GM23338 (cell line): ENCODE data around the gene LORICRIN.

Source experiments
- CREB1 ChIP-seq: fragments of 250-450 bp; sonication (Bioruptor Pico); IDR thresholded peaks from 2 replicates; pipeline ENCODE4 v1.5.0; 2020; ENCODE audit warnings: low read depth, mild to moderate bottlenecking, moderate library complexity
- EZH2 ChIP-seq: fragments of 200-600 bp; sonication (generic); IDR thresholded peaks from one replicate; pipeline ENCODE4 v1.8.0; 2017; ENCODE audit warnings: antibody characterized with exemption, mild to moderate bottlenecking, low read depth; ENCODE audit not compliant: unreplicated experiment
- EZH2phosphoT487 ChIP-seq: fragments of 200-600 bp; sonication (generic); IDR thresholded peaks from one replicate; pipeline ENCODE4 v1.8.1; 2018; ENCODE audit warnings: antibody characterized with exemption; ENCODE audit not compliant: unreplicated experiment
- JUNB ChIP-seq: IDR thresholded peaks from one replicate; pipeline ENCODE4 v1.6.1; 2016; ENCODE audit warnings: antibody characterized with exemption; ENCODE audit not compliant: unreplicated experiment
- POLR2AphosphoS5 ChIP-seq: IDR thresholded peaks from 2 replicates; pipeline ENCODE4 v1.6.1; 2016; ENCODE audit warnings: antibody characterized with exemption, low read depth
- TF ChIP-seq, protein P1 (sequence below), 2 experiments: fragments of 200-600 bp in 1 of 2; sonication (generic) in 1 of 2; conservative IDR thresholded peaks; 2 replicates each; pipeline versions ENCODE4 v1.5.1 to v1.6.1; 2016 to 2017; ENCODE audit warnings: antibody characterized with exemption in 2 of 2, low read depth in 2 of 2, mild to moderate bottlenecking in 2 of 2, moderate library complexity in 1 of 2
- TF ChIP-seq, protein P2 (sequence below): IDR thresholded peaks from one replicate; pipeline ENCODE4 v1.6.1; 2018; ENCODE audit warnings: antibody characterized with exemption; ENCODE audit not compliant: unreplicated experiment
- TF ChIP-seq, protein P3 (sequence below): IDR thresholded peaks from 2 replicates; pipeline ENCODE4 v1.6.1; 2016; ENCODE audit warnings: antibody characterized with exemption

DNA sequence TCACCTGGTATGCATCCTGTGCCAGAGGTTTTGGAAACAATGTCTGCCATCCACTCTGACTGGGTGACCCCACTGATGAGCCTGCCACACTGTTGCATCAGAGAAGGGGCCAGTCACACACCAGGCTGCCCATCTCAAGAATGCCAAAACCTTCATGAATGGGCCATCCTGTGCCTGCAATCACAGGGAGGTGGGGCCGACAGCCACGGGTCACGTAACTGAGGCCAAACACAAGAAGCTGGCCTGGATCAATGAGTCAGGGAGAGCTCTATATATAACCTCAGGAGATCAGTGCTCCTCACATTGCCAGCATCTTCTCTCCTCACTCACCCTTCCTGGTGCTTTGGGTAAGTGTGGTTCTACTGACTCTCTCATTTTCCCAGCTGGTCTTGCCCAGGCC, at the start of gene LORICRIN:
- TF ChIP-seq EZH2phosphoT487 (no peak), EZH2 (no peak), CREB1 (CRISPR knock-in tag) (no peak), POLR2AphosphoS5 (no peak), JUNB (no peak)
- TF ChIP-seq, protein P1, sequence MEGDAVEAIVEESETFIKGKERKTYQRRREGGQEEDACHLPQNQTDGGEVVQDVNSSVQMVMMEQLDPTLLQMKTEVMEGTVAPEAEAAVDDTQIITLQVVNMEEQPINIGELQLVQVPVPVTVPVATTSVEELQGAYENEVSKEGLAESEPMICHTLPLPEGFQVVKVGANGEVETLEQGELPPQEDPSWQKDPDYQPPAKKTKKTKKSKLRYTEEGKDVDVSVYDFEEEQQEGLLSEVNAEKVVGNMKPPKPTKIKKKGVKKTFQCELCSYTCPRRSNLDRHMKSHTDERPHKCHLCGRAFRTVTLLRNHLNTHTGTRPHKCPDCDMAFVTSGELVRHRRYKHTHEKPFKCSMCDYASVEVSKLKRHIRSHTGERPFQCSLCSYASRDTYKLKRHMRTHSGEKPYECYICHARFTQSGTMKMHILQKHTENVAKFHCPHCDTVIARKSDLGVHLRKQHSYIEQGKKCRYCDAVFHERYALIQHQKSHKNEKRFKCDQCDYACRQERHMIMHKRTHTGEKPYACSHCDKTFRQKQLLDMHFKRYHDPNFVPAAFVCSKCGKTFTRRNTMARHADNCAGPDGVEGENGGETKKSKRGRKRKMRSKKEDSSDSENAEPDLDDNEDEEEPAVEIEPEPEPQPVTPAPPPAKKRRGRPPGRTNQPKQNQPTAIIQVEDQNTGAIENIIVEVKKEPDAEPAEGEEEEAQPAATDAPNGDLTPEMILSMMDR (conservative IDR thresholded peaks at IDR 0.05; ENCODE audit: low read depth in 2 of 2) = no peak
- TF ChIP-seq, protein P2, sequence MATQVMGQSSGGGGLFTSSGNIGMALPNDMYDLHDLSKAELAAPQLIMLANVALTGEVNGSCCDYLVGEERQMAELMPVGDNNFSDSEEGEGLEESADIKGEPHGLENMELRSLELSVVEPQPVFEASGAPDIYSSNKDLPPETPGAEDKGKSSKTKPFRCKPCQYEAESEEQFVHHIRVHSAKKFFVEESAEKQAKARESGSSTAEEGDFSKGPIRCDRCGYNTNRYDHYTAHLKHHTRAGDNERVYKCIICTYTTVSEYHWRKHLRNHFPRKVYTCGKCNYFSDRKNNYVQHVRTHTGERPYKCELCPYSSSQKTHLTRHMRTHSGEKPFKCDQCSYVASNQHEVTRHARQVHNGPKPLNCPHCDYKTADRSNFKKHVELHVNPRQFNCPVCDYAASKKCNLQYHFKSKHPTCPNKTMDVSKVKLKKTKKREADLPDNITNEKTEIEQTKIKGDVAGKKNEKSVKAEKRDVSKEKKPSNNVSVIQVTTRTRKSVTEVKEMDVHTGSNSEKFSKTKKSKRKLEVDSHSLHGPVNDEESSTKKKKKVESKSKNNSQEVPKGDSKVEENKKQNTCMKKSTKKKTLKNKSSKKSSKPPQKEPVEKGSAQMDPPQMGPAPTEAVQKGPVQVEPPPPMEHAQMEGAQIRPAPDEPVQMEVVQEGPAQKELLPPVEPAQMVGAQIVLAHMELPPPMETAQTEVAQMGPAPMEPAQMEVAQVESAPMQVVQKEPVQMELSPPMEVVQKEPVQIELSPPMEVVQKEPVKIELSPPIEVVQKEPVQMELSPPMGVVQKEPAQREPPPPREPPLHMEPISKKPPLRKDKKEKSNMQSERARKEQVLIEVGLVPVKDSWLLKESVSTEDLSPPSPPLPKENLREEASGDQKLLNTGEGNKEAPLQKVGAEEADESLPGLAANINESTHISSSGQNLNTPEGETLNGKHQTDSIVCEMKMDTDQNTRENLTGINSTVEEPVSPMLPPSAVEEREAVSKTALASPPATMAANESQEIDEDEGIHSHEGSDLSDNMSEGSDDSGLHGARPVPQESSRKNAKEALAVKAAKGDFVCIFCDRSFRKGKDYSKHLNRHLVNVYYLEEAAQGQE = no peak
- TF ChIP-seq, protein P3, sequence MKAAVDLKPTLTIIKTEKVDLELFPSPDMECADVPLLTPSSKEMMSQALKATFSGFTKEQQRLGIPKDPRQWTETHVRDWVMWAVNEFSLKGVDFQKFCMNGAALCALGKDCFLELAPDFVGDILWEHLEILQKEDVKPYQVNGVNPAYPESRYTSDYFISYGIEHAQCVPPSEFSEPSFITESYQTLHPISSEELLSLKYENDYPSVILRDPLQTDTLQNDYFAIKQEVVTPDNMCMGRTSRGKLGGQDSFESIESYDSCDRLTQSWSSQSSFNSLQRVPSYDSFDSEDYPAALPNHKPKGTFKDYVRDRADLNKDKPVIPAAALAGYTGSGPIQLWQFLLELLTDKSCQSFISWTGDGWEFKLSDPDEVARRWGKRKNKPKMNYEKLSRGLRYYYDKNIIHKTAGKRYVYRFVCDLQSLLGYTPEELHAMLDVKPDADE = no peak
